Bronchial epithelial cell (primary cell): ENCODE data around the gene SCARF2. TPM values are rescaled to one million over a fixed set of nuclear protein-coding genes. Genes with fewer than 3 reads are reported as not detected.

ENCODE experiments used
- DNase-seq: peaks from one replicate; pipeline ENCODE4 v3.0.0-alpha.2; 2010; ENCODE audit warnings: low read depth
- FAIRE-seq: peaks from 2 replicates; lab custom pipeline; 2011; peaks lifted over from hg19 to GRCh38; lab: Jason Lieb, UNC
- H3K27me3 ChIP-seq: 2 replicates; pipeline ENCODE4 v1.5.1; 2011; ENCODE audit warnings: low read length; ENCODE audit not compliant: control insufficient read depth, insufficient read depth
- H3K36me3 ChIP-seq: 2 replicates; pipeline ENCODE4 v1.5.1; 2011; ENCODE audit warnings: low read length; ENCODE audit not compliant: control insufficient read depth, insufficient read depth
- H3K4me3 ChIP-seq: 2 replicates; pipeline ENCODE4 v1.5.1; 2011; ENCODE audit warnings: mild to moderate bottlenecking, low read depth, low read length, control low read depth
- CTCF ChIP-seq: IDR thresholded peaks from 2 replicates; pipeline ENCODE4 v1.5.1; 2011; ENCODE audit warnings: mild to moderate bottlenecking, moderate library complexity, low read length, control low read depth, inconsistent platforms; ENCODE audit not compliant: insufficient read depth, severe bottlenecking
- total RNA-seq: library from RNA; depleted of rRNA; stranded (reverse); fragments of >200 nt; gene quantifications from 2 replicates; pipeline ENCODE4 v1.2.1, GENCODE V29; 2014

The SCARF2 gene
- total RNA-seq, 1 donor from 2014 or later: 0.53 TPM

- H3K4me3 ChIP-seq: no peak overlapping the region
- H3K36me3 ChIP-seq: no peaks in the 10 kb centered on the region
- FAIRE-seq: peak; percentile 36
- peaks cover 39% of the 10 kb centered on the region for H3K27me3 ChIP-seq
- no peak for TF ChIP-seq CTCF
- DNase-seq: no peak
Measured at GRCh38 chr22:20434773-20435172, 2.9 kb downstream of the SCARF2 start.

GRCh38 chr22:20434264-20434751 lies 3.3 kb downstream of the SCARF2 start:
- Histone ChIP-seq H3K27me3 (peaks cover 39% of the 10 kb centered on the region), H3K4me3 (no peak overlapping the region), H3K36me3 (no peaks in the 10 kb centered on the region)
- no peak for TF ChIP-seq CTCF
- FAIRE-seq (no peak), DNase-seq (no peak)

- no peak overlapping the region for H3K4me3 ChIP-seq
- no peak for DNase-seq
Measured at GRCh38 chr22:20433686-20434241, 3.9 kb downstream of the SCARF2 start.

GRCh38 chr22:20433191-20433590 lies 4.4 kb downstream of the SCARF2 start:
- DNase-seq (no peak), FAIRE-seq (no peak)
- H3K4me3 ChIP-seq: no peak overlapping the region
- H3K27me3 ChIP-seq: peaks cover 37% of the 10 kb centered on the region
- no peaks in the 10 kb centered on the region for H3K36me3 ChIP-seq
- TF ChIP-seq CTCF: no peak

More at GRCh38 chr22:20433686-20434241, 3.9 kb downstream of the SCARF2 start:
- FAIRE-seq: no peak
- Histone ChIP-seq H3K36me3 (no peaks in the 10 kb centered on the region), H3K27me3 (peaks cover 39% of the 10 kb centered on the region)
- no peak for TF ChIP-seq CTCF

- no peak overlapping the region for H3K4me3 ChIP-seq
- no peak for FAIRE-seq
- DNase-seq: no peak
- TF ChIP-seq CTCF: no peak
- peaks cover 37% of the 10 kb centered on the region for H3K27me3 ChIP-seq
- H3K36me3 ChIP-seq: no peaks in the 10 kb centered on the region
Measured at GRCh38 chr22:20432244-20432686, 5.4 kb downstream of the SCARF2 start.

- Histone ChIP-seq H3K27me3 (peaks cover 32% of the 10 kb centered on the region), H3K4me3 (no peak overlapping the region), H3K36me3 (no peaks in the 10 kb centered on the region)
- no peak for FAIRE-seq
- TF ChIP-seq CTCF: no peak
- DNase-seq: no peak
Measured at GRCh38 chr22:20431511-20432192, 6.0 kb downstream of the SCARF2 start.
